HCT116 (cell line): ENCODE results near the gene OBSL1. TPM values are rescaled to one million over a fixed set of nuclear protein-coding genes. Genes with fewer than 3 reads are reported as not detected.

ENCODE experiments used
- ATAC-seq: fragments of 200-7000 bp; cut with Tn5 transposase; 2 replicates; pipeline ENCODE4 v1.9.1; 2020; ENCODE audit warnings: mild to moderate bottlenecking, moderate library complexity
- BruUV-seq: library from RNA; stranded (reverse); fragments of 400-500 nt; replicated peaks from 2 replicates; lab custom pipeline; 2021; lab: Mats Ljungman, UMichigan
- CTCF ChIA-PET: fragments of 300-600 bp; sonication (Branson Sonifier 250); formaldehyde crosslinking; loops from one replicate; lab custom pipeline; 2021; ENCODE audit warnings: antibody characterized with exemption; lab: Charles Lee
- POLR2A ChIA-PET: fragments of 300-600, 350-600 bp; sonication (Branson Sonifier 250); formaldehyde crosslinking; loops from one replicate; lab custom pipeline; 2021; ENCODE audit warnings: antibody characterized with exemption; lab: Charles Lee
- RAD21 ChIA-PET, 2 experiments: fragments of 300-600 bp; sonication (Branson Sonifier 250); formaldehyde crosslinking; loops; one replicate each; lab custom pipeline; 2023; ENCODE audit warnings: low total read pairs in 2 of 2; ENCODE audit not compliant: uncharacterized antibody in 2 of 2, unreplicated experiment in 2 of 2, low non-redundant PET in 1 of 2; lab: Charles Lee
- DNase-seq: peaks from one replicate; pipeline ENCODE4 v3.0.0-alpha.2; 2010; ENCODE audit warnings: low read depth, low spot score
- H2AFZ ChIP-seq: fragments of 200-600 bp; shearing (Covaris generic), sonication (generic); 2 replicates; pipeline ENCODE4 v1.6.1; 2017; ENCODE audit warnings: low read depth, mixed run types, mixed read lengths, antibody characterized with exemption, low read length; ENCODE audit not compliant: poor library complexity, severe bottlenecking
- H3K27ac ChIP-seq: 2 replicates; pipeline ENCODE4 v1.5.1; 2012; ENCODE audit warnings: low read depth, low read length
- H3K27me3 ChIP-seq: fragments of 200-600 bp; sonication (generic); 2 replicates; pipeline ENCODE4 v1.6.1; 2016; ENCODE audit warnings: mixed run types, low read length, mixed read lengths; ENCODE audit not compliant: insufficient read depth
- H3K36me3 ChIP-seq, 2 experiments: fragments of 200-500 bp in 1 of 2; fragments of 200-600 bp in 1 of 2; sonication (Bioruptor generic) in 1 of 2; sonication (generic) in 1 of 2; 2 replicates each; pipeline versions ENCODE4 v1.5.1 to v1.6.1; 2014 to 2016; ENCODE audit warnings: low read length in 2 of 2, inconsistent platforms in 1 of 2, mixed read lengths in 1 of 2, mixed run types in 1 of 2; ENCODE audit not compliant: insufficient read depth in 2 of 2, control insufficient read depth in 1 of 2
- H3K4me1 ChIP-seq, 2 experiments: fragments of 200-600 bp in 1 of 2; sonication (generic) in 1 of 2; 2 replicates each; pipeline versions ENCODE4 v1.5.1 to v1.6.1; 2012 to 2017; ENCODE audit warnings: low read length in 2 of 2, inconsistent platforms in 1 of 2, mild to moderate bottlenecking in 1 of 2, mixed read lengths in 1 of 2, mixed run types in 1 of 2, moderate library complexity in 1 of 2; ENCODE audit not compliant: insufficient read depth in 2 of 2, control insufficient read depth in 1 of 2
- H3K4me2 ChIP-seq: fragments of 200-600 bp; sonication (generic); 2 replicates; pipeline ENCODE4 v1.6.1; 2017; ENCODE audit warnings: mixed run types, low read length, mixed read lengths
- H3K4me3 ChIP-seq, 2 experiments: fragments of 200-600 bp in 1 of 2; sonication (generic) in 1 of 2; replicated peaks in 1 of 2; 2 replicates each; pipeline ENCODE4 v1.5.1; 2011 to 2016; ENCODE audit warnings: low read length in 2 of 2, control low read depth in 1 of 2, low read depth in 1 of 2, mild to moderate bottlenecking in 1 of 2, mixed read lengths in 1 of 2, mixed run types in 1 of 2
- H3K79me2 ChIP-seq: fragments of 200-600 bp; sonication (generic); 2 replicates; pipeline ENCODE4 v1.6.1; 2017; ENCODE audit warnings: mild to moderate bottlenecking, mixed run types, low read length, moderate library complexity, mixed read lengths; ENCODE audit not compliant: insufficient read depth
- H3K9ac ChIP-seq: fragments of 200-600 bp; sonication (generic); 2 replicates; pipeline ENCODE4 v1.6.1; 2016; ENCODE audit warnings: low read length, mixed read lengths
- H3K9me2 ChIP-seq: fragments of 200-600 bp; sonication (generic), shearing (Covaris generic); 2 replicates; pipeline ENCODE4 v1.6.1; 2017; ENCODE audit warnings: mixed run types, mild to moderate bottlenecking, moderate library complexity; ENCODE audit not compliant: insufficient read depth
- H3K9me3 ChIP-seq, 2 experiments: fragments of 200-500 bp in 1 of 2; fragments of 200-600 bp in 1 of 2; sonication (Bioruptor generic) in 1 of 2; sonication (generic) in 1 of 2; 2 replicates each; pipeline ENCODE4 v1.6.1; 2014 to 2017; ENCODE audit warnings: low read length in 2 of 2, mixed read lengths in 2 of 2, inconsistent platforms in 1 of 2, low read depth in 1 of 2, mild to moderate bottlenecking in 1 of 2, mixed run types in 1 of 2, moderate library complexity in 1 of 2; ENCODE audit not compliant: control insufficient read depth in 1 of 2, insufficient read depth in 1 of 2
- H4K20me1 ChIP-seq: fragments of 200-600 bp; sonication (generic), shearing (Covaris generic); 2 replicates; pipeline ENCODE4 v1.6.1; 2017; ENCODE audit warnings: mixed run types, mild to moderate bottlenecking, moderate library complexity; ENCODE audit not compliant: insufficient read depth
- CBX3 ChIP-seq: IDR thresholded peaks from 2 replicates; pipeline ENCODE4 v1.6.1; 2012; ENCODE audit warnings: low read depth
- EGR1 ChIP-seq: IDR thresholded peaks from 2 replicates; pipeline ENCODE4 v1.6.1; 2012; ENCODE audit warnings: low read depth
- ELF1 ChIP-seq: IDR thresholded peaks from 2 replicates; pipeline ENCODE4 v1.6.1; 2012; ENCODE audit warnings: low read depth, borderline replicate concordance
- EZH2 ChIP-seq: fragments of 200-600 bp; sonication (generic); IDR thresholded peaks from 2 replicates; pipeline ENCODE4 v1.6.1; 2017; ENCODE audit warnings: antibody characterized with exemption, mixed run types
- EZH2phosphoT487 ChIP-seq: fragments of 200-600 bp; IDR thresholded peaks from 2 replicates; pipeline ENCODE4 v1.6.1; 2018; ENCODE audit warnings: antibody characterized with exemption, borderline replicate concordance
- FOSL1 ChIP-seq: IDR thresholded peaks from 2 replicates; pipeline ENCODE4 v1.6.1; 2012; ENCODE audit warnings: low read depth
- POLR2A ChIP-seq: IDR thresholded peaks from 2 replicates; pipeline ENCODE4 v1.7.0; 2011; ENCODE audit warnings: borderline replicate concordance; ENCODE audit not compliant: insufficient read depth, insufficient read length; ENCODE audit errors: extremely low read depth
- POLR2AphosphoS5 ChIP-seq: IDR thresholded peaks from 2 replicates; pipeline ENCODE4 v1.6.1; 2011; ENCODE audit warnings: mild to moderate bottlenecking, low read depth, low read length, moderate library complexity
- RAD21 ChIP-seq: IDR thresholded peaks from 2 replicates; pipeline ENCODE4 v1.6.1; 2012; ENCODE audit warnings: low read depth, mild to moderate bottlenecking
- SIN3A ChIP-seq: IDR thresholded peaks from 2 replicates; pipeline ENCODE4 v1.6.1; 2012; ENCODE audit warnings: low read depth
- SP1 ChIP-seq: IDR thresholded peaks from 2 replicates; pipeline ENCODE4 v1.6.1; 2012; ENCODE audit warnings: low read depth
- SRF ChIP-seq: IDR thresholded peaks from 2 replicates; pipeline ENCODE4 v1.6.1; 2012; ENCODE audit warnings: low read depth
- TCF7L2 ChIP-seq: IDR thresholded peaks from 2 replicates; pipeline ENCODE4 v1.7.0; 2011; ENCODE audit warnings: borderline replicate concordance, inconsistent platforms; ENCODE audit not compliant: insufficient read depth, insufficient read length; ENCODE audit errors: extremely low read depth
- YY1 ChIP-seq: IDR thresholded peaks from 2 replicates; pipeline ENCODE4 v1.6.1; 2011; ENCODE audit warnings: low read length, low read depth, moderate library complexity, mild to moderate bottlenecking; ENCODE audit not compliant: insufficient replicate concordance; ENCODE audit errors: extremely low read depth
- ZNF274 ChIP-seq: fragments of 200-500 bp; sonication (Bioruptor generic); IDR thresholded peaks from 2 replicates; pipeline ENCODE4 v1.6.1; 2014; ENCODE audit warnings: mild to moderate bottlenecking, low read depth, low read length, inconsistent platforms
- intact Hi-C: fragments of 100-400 bp; cut with micrococcal nuclease; formaldehyde crosslinking; loops from 2 replicates; pipeline ENCODE4 v1.10.0; 2022
- total RNA-seq: library from RNA; stranded (reverse); gene quantifications from one replicate; pipeline ENCODE4 v1.2.1, GENCODE V29; 2021; ENCODE audit not compliant: unreplicated experiment
- TF ChIP-seq, protein P1 (sequence below): IDR thresholded peaks from 2 replicates; pipeline ENCODE4 v1.6.1; 2011; ENCODE audit warnings: mild to moderate bottlenecking, low read length, moderate library complexity; ENCODE audit not compliant: insufficient replicate concordance; ENCODE audit errors: extremely low read depth
- TF ChIP-seq, protein P2 (sequence below): IDR thresholded peaks from 2 replicates; pipeline ENCODE4 v1.6.1; 2012; ENCODE audit warnings: low read depth
- TF ChIP-seq, protein P3 (sequence below): IDR thresholded peaks from 2 replicates; pipeline ENCODE4 v1.6.1; 2012
- TF ChIP-seq, protein P4 (sequence below), 3 experiments: fragments of 200-600 bp in 1 of 3; sonication (generic) in 1 of 3; IDR thresholded peaks in 2 of 3; conservative IDR thresholded peaks in 1 of 3; 2 replicates each; pipeline ENCODE4 v1.5.1; 2012 to 2017; ENCODE audit warnings: low read depth in 2 of 3, low read length in 2 of 3, antibody characterized with exemption in 1 of 3, borderline replicate concordance in 1 of 3, control low read depth in 1 of 3, mild to moderate bottlenecking in 1 of 3, mixed read lengths in 1 of 3, mixed run types in 1 of 3, moderate library complexity in 1 of 3; ENCODE audit not compliant: insufficient read depth in 1 of 3

Gene OBSL1
- total RNA-seq, 1 experiment from 2014 or later = 45.2 TPM

DNA sequence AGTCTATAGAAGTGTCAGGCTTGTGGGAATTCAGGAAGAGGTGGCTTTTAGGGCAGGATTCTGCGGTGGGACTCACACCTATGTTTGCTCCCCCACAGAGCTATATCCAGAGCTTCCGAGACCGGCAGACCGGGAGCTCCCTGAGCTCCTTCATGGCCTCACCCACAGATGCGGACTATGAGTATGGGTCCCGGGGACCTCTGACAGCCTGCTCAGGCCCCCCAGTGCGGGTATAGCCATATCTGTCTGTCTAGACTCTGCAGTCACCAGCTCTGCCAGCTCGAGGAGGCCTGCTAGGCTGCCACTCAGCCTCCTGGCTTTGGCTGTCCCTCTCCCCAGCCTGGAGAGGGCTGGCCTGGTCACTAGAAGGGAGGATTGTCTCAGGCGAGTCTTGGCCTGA is 21.7 kb downstream of the OBSL1 start:
- Histone ChIP-seq H3K4me2 (no peak overlapping the region), H4K20me1 (no peaks in the 10 kb centered on the region), H3K79me2 (peaks cover 18% of the 10 kb centered on the region; the same call in 1 of the 2 replicates), H2AFZ (no peak overlapping the region), H3K9ac (no peak overlapping the region)
- BruUV-seq = no TSS peak
- ChIA-PET CTCF (interaction anchor here (2.0 kb wide), 1 partner anchor 11 kb away, joined by 6 read pairs; no protein-coding TSS in a partner anchor), RAD21 (no interaction called here)
- intact Hi-C loops = no loop called here
- TF ChIP-seq EZH2 = no peak
- TF ChIP-seq SP1 = no peak
- TF ChIP-seq YY1 = no peak
- TF ChIP-seq ZNF274 = no peak
- TF ChIP-seq FOSL1 = no peak
- TF ChIP-seq POLR2AphosphoS5 = no peak
- no peak for TF ChIP-seq EZH2phosphoT487
- TF ChIP-seq TCF7L2 = no peak
- TF ChIP-seq, protein P1, sequence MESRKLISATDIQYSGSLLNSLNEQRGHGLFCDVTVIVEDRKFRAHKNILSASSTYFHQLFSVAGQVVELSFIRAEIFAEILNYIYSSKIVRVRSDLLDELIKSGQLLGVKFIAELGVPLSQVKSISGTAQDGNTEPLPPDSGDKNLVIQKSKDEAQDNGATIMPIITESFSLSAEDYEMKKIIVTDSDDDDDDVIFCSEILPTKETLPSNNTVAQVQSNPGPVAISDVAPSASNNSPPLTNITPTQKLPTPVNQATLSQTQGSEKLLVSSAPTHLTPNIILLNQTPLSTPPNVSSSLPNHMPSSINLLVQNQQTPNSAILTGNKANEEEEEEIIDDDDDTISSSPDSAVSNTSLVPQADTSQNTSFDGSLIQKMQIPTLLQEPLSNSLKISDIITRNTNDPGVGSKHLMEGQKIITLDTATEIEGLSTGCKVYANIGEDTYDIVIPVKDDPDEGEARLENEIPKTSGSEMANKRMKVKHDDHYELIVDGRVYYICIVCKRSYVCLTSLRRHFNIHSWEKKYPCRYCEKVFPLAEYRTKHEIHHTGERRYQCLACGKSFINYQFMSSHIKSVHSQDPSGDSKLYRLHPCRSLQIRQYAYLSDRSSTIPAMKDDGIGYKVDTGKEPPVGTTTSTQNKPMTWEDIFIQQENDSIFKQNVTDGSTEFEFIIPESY = no peak
- TF ChIP-seq ELF1 = no peak
- TF ChIP-seq SRF = no peak
- TF ChIP-seq SIN3A = no peak
- no peak for TF ChIP-seq CBX3
- TF ChIP-seq, protein P2, sequence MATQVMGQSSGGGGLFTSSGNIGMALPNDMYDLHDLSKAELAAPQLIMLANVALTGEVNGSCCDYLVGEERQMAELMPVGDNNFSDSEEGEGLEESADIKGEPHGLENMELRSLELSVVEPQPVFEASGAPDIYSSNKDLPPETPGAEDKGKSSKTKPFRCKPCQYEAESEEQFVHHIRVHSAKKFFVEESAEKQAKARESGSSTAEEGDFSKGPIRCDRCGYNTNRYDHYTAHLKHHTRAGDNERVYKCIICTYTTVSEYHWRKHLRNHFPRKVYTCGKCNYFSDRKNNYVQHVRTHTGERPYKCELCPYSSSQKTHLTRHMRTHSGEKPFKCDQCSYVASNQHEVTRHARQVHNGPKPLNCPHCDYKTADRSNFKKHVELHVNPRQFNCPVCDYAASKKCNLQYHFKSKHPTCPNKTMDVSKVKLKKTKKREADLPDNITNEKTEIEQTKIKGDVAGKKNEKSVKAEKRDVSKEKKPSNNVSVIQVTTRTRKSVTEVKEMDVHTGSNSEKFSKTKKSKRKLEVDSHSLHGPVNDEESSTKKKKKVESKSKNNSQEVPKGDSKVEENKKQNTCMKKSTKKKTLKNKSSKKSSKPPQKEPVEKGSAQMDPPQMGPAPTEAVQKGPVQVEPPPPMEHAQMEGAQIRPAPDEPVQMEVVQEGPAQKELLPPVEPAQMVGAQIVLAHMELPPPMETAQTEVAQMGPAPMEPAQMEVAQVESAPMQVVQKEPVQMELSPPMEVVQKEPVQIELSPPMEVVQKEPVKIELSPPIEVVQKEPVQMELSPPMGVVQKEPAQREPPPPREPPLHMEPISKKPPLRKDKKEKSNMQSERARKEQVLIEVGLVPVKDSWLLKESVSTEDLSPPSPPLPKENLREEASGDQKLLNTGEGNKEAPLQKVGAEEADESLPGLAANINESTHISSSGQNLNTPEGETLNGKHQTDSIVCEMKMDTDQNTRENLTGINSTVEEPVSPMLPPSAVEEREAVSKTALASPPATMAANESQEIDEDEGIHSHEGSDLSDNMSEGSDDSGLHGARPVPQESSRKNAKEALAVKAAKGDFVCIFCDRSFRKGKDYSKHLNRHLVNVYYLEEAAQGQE = no peak
- TF ChIP-seq, protein P3, sequence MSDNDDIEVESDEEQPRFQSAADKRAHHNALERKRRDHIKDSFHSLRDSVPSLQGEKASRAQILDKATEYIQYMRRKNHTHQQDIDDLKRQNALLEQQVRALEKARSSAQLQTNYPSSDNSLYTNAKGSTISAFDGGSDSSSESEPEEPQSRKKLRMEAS = no peak
- no peak for TF ChIP-seq POLR2A
- TF ChIP-seq, protein P4, sequence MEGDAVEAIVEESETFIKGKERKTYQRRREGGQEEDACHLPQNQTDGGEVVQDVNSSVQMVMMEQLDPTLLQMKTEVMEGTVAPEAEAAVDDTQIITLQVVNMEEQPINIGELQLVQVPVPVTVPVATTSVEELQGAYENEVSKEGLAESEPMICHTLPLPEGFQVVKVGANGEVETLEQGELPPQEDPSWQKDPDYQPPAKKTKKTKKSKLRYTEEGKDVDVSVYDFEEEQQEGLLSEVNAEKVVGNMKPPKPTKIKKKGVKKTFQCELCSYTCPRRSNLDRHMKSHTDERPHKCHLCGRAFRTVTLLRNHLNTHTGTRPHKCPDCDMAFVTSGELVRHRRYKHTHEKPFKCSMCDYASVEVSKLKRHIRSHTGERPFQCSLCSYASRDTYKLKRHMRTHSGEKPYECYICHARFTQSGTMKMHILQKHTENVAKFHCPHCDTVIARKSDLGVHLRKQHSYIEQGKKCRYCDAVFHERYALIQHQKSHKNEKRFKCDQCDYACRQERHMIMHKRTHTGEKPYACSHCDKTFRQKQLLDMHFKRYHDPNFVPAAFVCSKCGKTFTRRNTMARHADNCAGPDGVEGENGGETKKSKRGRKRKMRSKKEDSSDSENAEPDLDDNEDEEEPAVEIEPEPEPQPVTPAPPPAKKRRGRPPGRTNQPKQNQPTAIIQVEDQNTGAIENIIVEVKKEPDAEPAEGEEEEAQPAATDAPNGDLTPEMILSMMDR (IDR thresholded peaks at IDR 0.05 in 2 of 3, conservative IDR thresholded peaks at IDR 0.05 in 1 of 3; ENCODE audit: borderline replicate concordance in 1 of 3, insufficient read depth in 1 of 3, low read depth in 2 of 3, low read length in 2 of 3) = no peak
- no peak for TF ChIP-seq RAD21
- TF ChIP-seq EGR1 = no peak
- TF ChIP-seq, all 23 proteins: peak for 0
- peaks cover 2 to 6% of the 10 kb centered on the region in 2 experiments; a peak in 1 of 4 replicates for H3K36me3 ChIP-seq
- no peak overlapping the region for H3K27ac ChIP-seq
- H3K4me1 ChIP-seq = peaks cover 3 to 20% of the 10 kb centered on the region in 2 experiments; a peak in 3 of 4 replicates
- no peaks in the 10 kb centered on the region for H3K9me2 ChIP-seq
- no peak for ATAC-seq
- no peak for DNase-seq
- H3K9me3 ChIP-seq = no peaks in the 10 kb centered on the region
- POLR2A ChIA-PET = no interaction called here
- no peaks in the 10 kb centered on the region for H3K27me3 ChIP-seq
- H3K4me3 ChIP-seq = no peak overlapping the region
